22Rv1 (cell line): ENCODE measurements around the gene HS3ST3B1.

Experiments
- H3K27ac ChIP-seq: fragments of 450-650 bp; 2 replicates; pipeline ENCODE4 v1.5.1; 2017
- ZFX ChIP-seq: fragments of 450-650 bp; IDR thresholded peaks from 2 replicates; pipeline ENCODE4 v1.6.1; 2017; ENCODE audit warnings: antibody characterized with exemption, borderline replicate concordance
- TF ChIP-seq, protein P1 (sequence below): fragments of 450-650 bp; IDR thresholded peaks from 2 replicates; pipeline ENCODE4 v1.5.1; 2017; ENCODE audit warnings: mild to moderate bottlenecking

Gene HS3ST3B1

DNA sequence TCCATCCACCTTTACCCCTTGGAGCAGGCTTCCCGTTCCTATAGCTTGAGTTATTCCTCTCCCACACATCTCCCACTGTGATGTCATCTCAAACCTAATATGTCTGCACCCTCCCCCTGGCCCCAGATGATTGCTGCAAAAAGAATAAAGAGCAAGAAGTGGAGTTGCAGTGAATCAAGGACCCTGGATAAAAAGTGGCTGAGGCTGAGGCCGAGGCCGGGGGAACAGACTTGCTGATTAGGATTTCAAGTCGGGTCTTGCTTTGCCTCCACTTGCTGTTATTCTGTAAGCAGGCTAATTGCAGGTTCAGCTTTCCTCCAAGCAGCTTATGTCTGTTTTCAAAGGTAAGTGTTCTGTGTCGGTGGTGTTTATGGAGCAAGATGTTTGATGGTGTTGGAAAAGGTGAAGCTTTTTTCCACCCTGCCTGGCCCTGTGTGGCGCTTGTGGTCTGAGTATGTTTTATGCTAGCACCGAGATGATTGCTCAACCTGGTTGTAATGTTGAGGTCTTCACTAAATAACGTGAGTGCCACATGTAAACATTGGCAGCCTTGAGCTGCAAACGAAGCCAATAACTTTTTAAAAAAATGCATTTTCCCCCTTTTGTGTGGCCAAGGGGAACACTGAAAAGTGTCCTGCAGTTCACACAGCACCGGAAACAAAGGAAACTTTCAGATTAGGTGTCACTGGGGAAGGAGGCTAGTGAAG is 15.4 kb downstream of the HS3ST3B1 start:
- no peak overlapping the region for H3K27ac ChIP-seq
- TF ChIP-seq ZFX = no peak
- TF ChIP-seq, protein P1, sequence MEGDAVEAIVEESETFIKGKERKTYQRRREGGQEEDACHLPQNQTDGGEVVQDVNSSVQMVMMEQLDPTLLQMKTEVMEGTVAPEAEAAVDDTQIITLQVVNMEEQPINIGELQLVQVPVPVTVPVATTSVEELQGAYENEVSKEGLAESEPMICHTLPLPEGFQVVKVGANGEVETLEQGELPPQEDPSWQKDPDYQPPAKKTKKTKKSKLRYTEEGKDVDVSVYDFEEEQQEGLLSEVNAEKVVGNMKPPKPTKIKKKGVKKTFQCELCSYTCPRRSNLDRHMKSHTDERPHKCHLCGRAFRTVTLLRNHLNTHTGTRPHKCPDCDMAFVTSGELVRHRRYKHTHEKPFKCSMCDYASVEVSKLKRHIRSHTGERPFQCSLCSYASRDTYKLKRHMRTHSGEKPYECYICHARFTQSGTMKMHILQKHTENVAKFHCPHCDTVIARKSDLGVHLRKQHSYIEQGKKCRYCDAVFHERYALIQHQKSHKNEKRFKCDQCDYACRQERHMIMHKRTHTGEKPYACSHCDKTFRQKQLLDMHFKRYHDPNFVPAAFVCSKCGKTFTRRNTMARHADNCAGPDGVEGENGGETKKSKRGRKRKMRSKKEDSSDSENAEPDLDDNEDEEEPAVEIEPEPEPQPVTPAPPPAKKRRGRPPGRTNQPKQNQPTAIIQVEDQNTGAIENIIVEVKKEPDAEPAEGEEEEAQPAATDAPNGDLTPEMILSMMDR = no peak

DNA sequence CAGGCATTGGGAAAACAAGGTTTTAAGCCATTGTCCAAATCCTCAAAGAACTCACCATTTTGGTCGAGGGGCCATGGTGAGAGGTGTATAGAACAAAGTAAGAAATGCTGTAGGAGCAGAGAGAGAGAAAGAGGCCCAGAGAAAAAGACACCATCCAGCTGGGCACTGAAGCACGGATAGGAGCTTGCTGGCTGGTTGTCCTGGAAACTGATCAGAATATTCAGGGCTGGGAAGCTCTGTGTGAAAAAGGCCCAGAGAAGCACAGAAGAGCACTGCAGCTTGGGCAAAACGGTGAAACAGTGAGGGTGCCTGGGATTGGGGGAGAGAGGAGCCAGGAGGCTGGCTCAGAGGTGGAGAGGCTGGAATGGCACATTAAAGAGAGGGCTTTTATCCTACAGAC is 16.5 kb downstream of the HS3ST3B1 start:
- TF ChIP-seq, protein P1 = no peak
- no peak for TF ChIP-seq ZFX
- no peak overlapping the region for H3K27ac ChIP-seq

- TF ChIP-seq, protein P1 = no peak
- TF ChIP-seq ZFX = no peak
- no peak overlapping the region for H3K27ac ChIP-seq
These were observed 17.4 kb downstream of the HS3ST3B1 start for GRCh38 chr17:14318109-14318917.

DNA sequence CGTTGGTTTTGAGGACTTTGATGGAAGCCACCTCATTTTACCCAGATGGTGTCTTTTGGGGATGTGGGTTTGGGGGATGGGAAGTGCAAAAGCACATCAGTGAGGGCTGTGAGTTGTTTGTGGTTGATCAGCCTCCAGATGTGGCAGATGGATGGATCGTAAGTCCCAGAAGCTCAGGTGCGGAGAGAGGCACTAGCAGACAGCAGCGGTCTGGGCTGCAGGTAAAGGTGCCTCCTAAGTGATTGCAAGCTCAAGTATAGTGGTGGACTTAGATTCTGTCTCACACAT is 18.0 kb downstream of the HS3ST3B1 start:
- no peak for TF ChIP-seq ZFX
- TF ChIP-seq, protein P1 = no peak
- H3K27ac ChIP-seq = no peak overlapping the region

DNA sequence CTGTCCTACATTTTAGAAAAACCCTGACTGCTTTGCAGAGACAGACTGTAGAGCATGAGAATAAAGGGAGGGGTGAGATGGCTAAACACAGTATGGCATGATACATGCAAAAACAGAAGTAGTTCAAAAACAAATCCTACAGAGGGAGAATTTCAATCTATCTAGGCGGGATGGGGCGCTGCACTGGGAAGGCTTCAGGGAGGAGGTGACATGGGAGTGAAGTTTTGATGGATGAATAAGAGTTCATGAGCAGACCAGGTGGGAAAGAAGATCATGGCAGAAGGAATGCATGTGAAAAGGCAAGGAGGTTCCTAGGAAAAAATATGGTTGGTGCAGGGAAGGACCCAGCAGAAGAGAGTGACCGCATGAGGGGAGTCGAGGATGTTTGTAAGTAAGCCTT is 19.2 kb downstream of the HS3ST3B1 start:
- TF ChIP-seq, protein P1 = no peak
- no peak for TF ChIP-seq ZFX

GRCh38 chr17:14320734-14321475 is 20.0 kb downstream of the HS3ST3B1 start:
- H3K27ac ChIP-seq = no peak overlapping the region
- TF ChIP-seq ZFX = no peak
- TF ChIP-seq, protein P1 = no peak

More for the DNA sequence above, 19.2 kb downstream of the HS3ST3B1 start:
- no peak overlapping the region for H3K27ac ChIP-seq
